Spinal cord (tissue), 10 donors: Measurements from ENCODE around the gene BET1L. TPM values are rescaled to one million over a fixed set of nuclear protein-coding genes. Genes with fewer than 3 reads are reported as not detected.
A peak's percentile ranks its signal among the peaks of the same experiment; 100 is the strongest.
"Not testable (repeated sequence)": the region's sequence is repeated elsewhere in the genome, so short reads cannot be mapped to it uniquely, and the experiment has no call there.

Source experiments
- DNase-seq, 6 donors: peaks; one replicate each; pipeline versions ENCODE4 v3.0.0 to v3.0.0-alpha.2; 2013 to 2015; ENCODE audit warnings: low spot score in 6 of 6, low read depth in 4 of 6
- H3K27ac ChIP-seq: one replicate; pipeline ENCODE4 v1.5.1; 2013; ENCODE audit warnings: low read depth, low read length, control low read depth
- H3K27me3 ChIP-seq: one replicate; pipeline ENCODE4 v1.6.1; 2013; ENCODE audit warnings: low read length; ENCODE audit not compliant: control insufficient read depth, insufficient read depth
- H3K36me3 ChIP-seq: one replicate; pipeline ENCODE4 v1.6.1; 2013; ENCODE audit warnings: low read length; ENCODE audit not compliant: control insufficient read depth, insufficient read depth
- H3K4me1 ChIP-seq: one replicate; pipeline ENCODE4 v1.6.1; 2013; ENCODE audit warnings: low read length; ENCODE audit not compliant: control insufficient read depth, insufficient read depth
- H3K4me3 ChIP-seq: one replicate; pipeline ENCODE4 v1.5.1; 2013; ENCODE audit warnings: low read depth, low read length, control low read depth
- H3K9me3 ChIP-seq: one replicate; pipeline ENCODE4 v1.6.1; 2013; ENCODE audit warnings: low read length; ENCODE audit not compliant: control insufficient read depth, insufficient read depth
- WGBS: methylation state at CpG from one replicate; pipeline ENCODE4 v1.1.5; 2013; ENCODE audit warnings: missing lambda C conversion rate; ENCODE audit not compliant: insufficient coverage; 5-methylcytosine and 5-hydroxymethylcytosine counted together
- polyA plus RNA-seq, 2 donors: library from polyadenylated mRNA; unstranded; fragments of 120-200 nt; gene quantifications; one replicate each; pipeline ENCODE4 v1.2.1, GENCODE V29; 2013; ENCODE audit not compliant: insufficient read length in 2 of 2
- small RNA-seq: library from RNA; depleted of rRNA; stranded (forward); fragments of <200 nt; gene quantifications from one replicate; pipeline ENCODE3, GENCODE V24; 2014; ENCODE audit warnings: low replicate concordance
- total RNA-seq, 2 donors: library from RNA; depleted of rRNA in 1 of 2; stranded (reverse); fragments of 120-200 nt in 1 of 2; fragments of >200 nt in 1 of 2; gene quantifications; one replicate each; pipeline versions ENCODE4 v1.2.3 to v1.2.4, GENCODE V29; 2013 to 2014
- donor health status: healthy.

BET1L gene
- total and polyA plus RNA-seq, 4 donors: 11.2 to 31.2 (median 21.2) TPM

- not testable (repeated sequence) for H3K27me3 ChIP-seq, H3K9me3 ChIP-seq, H3K4me1 ChIP-seq, H3K27ac ChIP-seq, H3K4me3 ChIP-seq, H3K36me3 ChIP-seq
- WGBS: 49% methylated on average over 14 of the region's 55 CpGs
- DNase-seq: peak in 1 of 6 donors; percentile 54
These were observed 17.9 kb downstream of the BET1L start for GRCh38 chr11:189200-189783.

DNA sequence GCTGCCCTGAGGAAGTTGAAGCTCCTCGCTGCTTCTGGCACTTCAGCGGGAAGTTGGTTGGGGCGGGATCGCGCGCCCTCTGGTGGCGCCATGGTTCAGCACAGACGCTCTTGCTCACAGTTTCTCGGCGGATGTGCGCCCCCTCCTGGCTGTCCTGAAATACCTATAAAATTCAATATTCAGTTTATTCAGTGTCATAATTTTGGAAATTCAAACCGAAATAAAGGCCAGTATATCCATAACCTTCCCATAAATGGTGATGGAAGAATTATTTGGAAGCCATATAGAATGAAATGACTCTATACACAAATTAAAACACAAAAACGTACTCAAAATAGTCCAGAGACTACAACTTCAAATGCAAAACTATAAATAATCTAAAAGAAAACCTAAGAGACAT is 27.0 kb downstream of the BET1L start:
- H3K27ac ChIP-seq, DNase-seq, H3K4me1 ChIP-seq, H3K36me3 ChIP-seq, H3K27me3 ChIP-seq, H3K9me3 ChIP-seq, H3K4me3 ChIP-seq: not testable (repeated sequence)
- WGBS: no CpG with 5 or more reads among the region's 13 CpGs

Small RNA genes within 50 kb of the gene (small RNA-seq; reads per million reads assigned to genes)
- not detected for gene RNU6-447P

Other genes with a start within 250 kb of the BET1L start
- gene SCGB1C1, start 14.3 kb downstream of the BET1L start, total RNA-seq: not detected
- not detected for gene SCGB1C1, start 14.3 kb downstream of the BET1L start, polyA plus RNA-seq
- 100 to 1,000 TPM in 1 of 2 donors, 10 to 100 TPM in 1; 93.1 to 118 TPM for gene RIC8A, start 309 bp upstream of the BET1L start, total RNA-seq
- 100 to 1,000 TPM in 1 of 2 donors, 10 to 100 TPM in 1; 96.4 to 105 TPM for gene RIC8A, start 309 bp upstream of the BET1L start, polyA plus RNA-seq
- 10 to 100 TPM; 15.3 to 24.1 TPM for gene SIRT3, start 28.9 kb upstream of the BET1L start, total RNA-seq
- 10 to 100 TPM; 44.9 to 58.0 TPM for gene SIRT3, start 28.9 kb upstream of the BET1L start, polyA plus RNA-seq
- gene PSMD13, start 29.6 kb upstream of the BET1L start, total RNA-seq: 10 to 100 TPM; 93.5 to 95.0 TPM
- gene PSMD13, start 29.6 kb upstream of the BET1L start, polyA plus RNA-seq: 100 to 1,000 TPM; 134 to 160 TPM
- gene NLRP6, start 71.0 kb upstream of the BET1L start, total RNA-seq: not detected
- gene NLRP6, start 71.0 kb upstream of the BET1L start, polyA plus RNA-seq: not detected
- gene PGGHG, start 81.7 kb upstream of the BET1L start, total RNA-seq: 10 to 100 TPM in 1 of 2 donors, 1 to 10 TPM in 1; 3.9 to 15.9 TPM
- 1 to 10 TPM; 5.9 to 6.5 TPM for gene PGGHG, start 81.7 kb upstream of the BET1L start, polyA plus RNA-seq
- gene IFITM5, start 92.1 kb upstream of the BET1L start, total RNA-seq: not detected
- under 1 TPM in 1 of 2 donors, not detected in 1; 0.29 TPM for gene IFITM5, start 92.1 kb upstream of the BET1L start, polyA plus RNA-seq
- gene IFITM2, start 100.4 kb upstream of the BET1L start, total RNA-seq: 100 to 1,000 TPM in 1 of 2 donors, 10 to 100 TPM in 1; 26.3 to 132 TPM
- 10 to 100 TPM; 58.4 to 59.4 TPM for gene IFITM2, start 100.4 kb upstream of the BET1L start, polyA plus RNA-seq
- gene IFITM1, start 106.6 kb upstream of the BET1L start, total RNA-seq: 100 to 1,000 TPM in 1 of 2 donors, 10 to 100 TPM in 1; 23.1 to 125 TPM
- gene IFITM1, start 106.6 kb upstream of the BET1L start, polyA plus RNA-seq: 10 to 100 TPM; 18.0 to 29.2 TPM
- 100 to 1,000 TPM in 1 of 2 donors, 10 to 100 TPM in 1; 26.2 to 217 TPM for gene IFITM3, start 113.5 kb upstream of the BET1L start, total RNA-seq
- gene IFITM3, start 113.5 kb upstream of the BET1L start, polyA plus RNA-seq: 100 to 1,000 TPM; 121 to 179 TPM
- gene B4GALNT4, start 162.1 kb upstream of the BET1L start, total RNA-seq: 10 to 100 TPM; 27.0 to 67.1 TPM
- 100 to 1,000 TPM; 182 to 192 TPM for gene B4GALNT4, start 162.1 kb upstream of the BET1L start, polyA plus RNA-seq
- under 1 TPM; 0.61 to 0.69 TPM for gene PKP3, start 186.8 kb upstream of the BET1L start, total RNA-seq
- gene PKP3, start 186.8 kb upstream of the BET1L start, polyA plus RNA-seq: 1 to 10 TPM in 1 of 2 donors, under 1 TPM in 1; 0.77 to 1.3 TPM
- 10 to 100 TPM; 10.6 to 42.5 TPM for gene SIGIRR, start 207.6 kb upstream of the BET1L start, total RNA-seq
- gene SIGIRR, start 207.6 kb upstream of the BET1L start, polyA plus RNA-seq: 10 to 100 TPM; 41.2 to 56.4 TPM
- gene ANO9, start 234.6 kb upstream of the BET1L start, total RNA-seq: under 1 TPM in 1 of 2 donors, not detected in 1; 0.22 TPM
- gene ANO9, start 234.6 kb upstream of the BET1L start, polyA plus RNA-seq: under 1 TPM; 0.10 to 0.53 TPM
- gene PTDSS2, start 242.9 kb upstream of the BET1L start, total RNA-seq: 10 to 100 TPM; 17.9 to 30.7 TPM
- 10 to 100 TPM; 49.6 to 62.7 TPM for gene PTDSS2, start 242.9 kb upstream of the BET1L start, polyA plus RNA-seq